HTR-8/SVneo (cell line): ENCODE measurements around the gene ZNF580.

ENCODE experiments used
- DNase-seq: peaks from one replicate; pipeline ENCODE4 v3.0.0; 2011; ENCODE audit warnings: low spot score, mixed read lengths; ENCODE audit not compliant: insufficient read length
- FAIRE-seq: peaks from 2 replicates; lab custom pipeline; 2011; peaks lifted over from hg19 to GRCh38; lab: Jason Lieb, UNC

The ZNF580 gene

GRCh38 chr19:55674841-55675660 is 34.2 kb downstream of the ZNF580 start, which contains the start of gene EPN1:
Gene EPN1 (plus strand): TSS chr19:55675226. CDS start chr19:55678628, 3,402 bp downstream.
- FAIRE-seq (peak; percentile 97), DNase-seq (peak; percentile 97)

GRCh38 chr19:55675661-55676354 is 35.0 kb downstream of the ZNF580 start:
- DNase-seq (no peak), FAIRE-seq (no peak)

GRCh38 chr19:55676383-55676782 is 35.6 kb downstream of the ZNF580 start:
- no peak for FAIRE-seq

DNA sequence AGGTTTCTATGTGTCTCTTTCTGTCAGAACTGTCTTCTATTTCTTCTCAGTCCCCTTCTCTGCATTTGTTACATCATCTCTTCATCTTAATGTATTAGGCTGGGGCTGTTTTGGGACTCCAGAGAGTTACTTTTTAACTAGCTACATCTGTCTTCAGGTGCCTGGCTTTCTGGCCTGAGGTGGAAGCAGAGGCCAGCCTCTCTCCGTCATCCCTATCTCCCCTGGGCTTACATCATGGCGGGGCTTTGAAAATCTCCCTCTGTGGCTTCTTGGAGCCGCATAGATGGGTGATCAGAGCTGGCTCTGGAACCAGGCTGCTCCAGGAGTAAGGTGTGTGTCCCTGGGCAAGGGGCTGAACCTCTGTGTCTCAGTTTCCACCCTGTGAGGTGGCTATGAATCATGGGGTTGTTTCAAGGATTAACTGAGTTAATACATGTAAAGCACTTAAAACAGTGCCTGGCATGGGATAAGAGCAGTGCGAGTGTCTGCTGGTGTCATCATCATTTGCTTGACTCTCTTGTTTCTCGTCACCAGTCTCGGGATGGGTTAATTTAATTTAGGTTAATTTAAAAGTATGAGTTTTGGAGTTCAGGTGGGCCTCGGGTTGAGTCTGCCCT is 36.2 kb downstream of the ZNF580 start:
- no peak for FAIRE-seq
- DNase-seq: no peak

More at GRCh38 chr19:55676383-55676782, 35.6 kb downstream of the ZNF580 start:
- DNase-seq: no peak

DNA sequence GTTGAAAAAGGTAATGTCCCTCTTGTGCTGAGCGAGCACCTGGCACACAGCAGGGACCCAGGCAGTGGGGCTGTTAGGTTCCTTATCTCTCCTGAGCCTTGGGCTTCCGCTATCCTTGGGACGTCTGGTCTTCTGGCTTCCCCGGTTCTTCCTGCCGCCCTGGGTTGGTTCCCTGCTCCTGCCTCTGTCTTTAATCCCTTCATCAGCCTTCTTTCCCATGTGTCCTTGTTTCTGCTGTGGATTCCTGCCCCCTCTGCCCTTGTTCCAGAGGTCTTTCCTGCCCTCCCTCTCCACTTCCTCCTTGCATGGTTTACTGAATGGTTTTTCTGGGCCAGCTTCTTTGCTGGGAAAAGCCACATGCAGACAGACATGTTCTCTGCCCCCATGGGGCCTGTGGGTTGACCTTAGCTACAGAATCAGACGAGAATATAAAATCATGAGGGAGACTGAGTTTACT is 36.8 kb downstream of the ZNF580 start:
- DNase-seq (no peak), FAIRE-seq (no peak)

DNA sequence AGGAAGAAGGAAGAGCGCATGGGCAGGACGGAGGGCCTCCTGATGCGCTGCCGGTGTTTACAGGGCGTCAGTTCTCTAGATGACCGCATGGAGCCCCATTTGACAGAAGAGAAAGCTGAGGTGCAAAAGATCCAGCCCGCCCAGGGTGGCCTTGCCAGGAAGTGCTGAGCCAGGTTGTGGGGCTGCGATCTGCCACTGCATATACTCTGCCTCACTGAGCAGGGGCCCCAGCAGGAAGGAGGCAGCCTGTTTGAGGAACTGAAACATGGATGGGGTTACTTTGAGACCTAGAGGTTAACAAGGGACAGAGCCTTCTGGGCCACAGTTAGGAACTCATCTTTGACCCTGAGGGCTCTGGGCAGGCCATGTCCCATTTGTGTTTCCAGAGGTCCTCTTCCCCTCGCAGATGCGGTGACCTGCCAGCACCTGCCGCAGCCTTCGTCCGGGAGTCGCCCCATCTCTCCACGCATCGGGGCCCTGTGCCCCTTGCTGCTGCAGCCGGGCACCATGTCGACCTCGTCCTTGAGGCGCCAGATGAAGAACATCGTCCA is 37.4 kb downstream of the ZNF580 start:
- FAIRE-seq: no peak
- DNase-seq: no peak

- no peak for DNase-seq
- FAIRE-seq: no peak
Observed at GRCh38 chr19:55679343-55680257, 38.8 kb downstream of the ZNF580 start.

DNA sequence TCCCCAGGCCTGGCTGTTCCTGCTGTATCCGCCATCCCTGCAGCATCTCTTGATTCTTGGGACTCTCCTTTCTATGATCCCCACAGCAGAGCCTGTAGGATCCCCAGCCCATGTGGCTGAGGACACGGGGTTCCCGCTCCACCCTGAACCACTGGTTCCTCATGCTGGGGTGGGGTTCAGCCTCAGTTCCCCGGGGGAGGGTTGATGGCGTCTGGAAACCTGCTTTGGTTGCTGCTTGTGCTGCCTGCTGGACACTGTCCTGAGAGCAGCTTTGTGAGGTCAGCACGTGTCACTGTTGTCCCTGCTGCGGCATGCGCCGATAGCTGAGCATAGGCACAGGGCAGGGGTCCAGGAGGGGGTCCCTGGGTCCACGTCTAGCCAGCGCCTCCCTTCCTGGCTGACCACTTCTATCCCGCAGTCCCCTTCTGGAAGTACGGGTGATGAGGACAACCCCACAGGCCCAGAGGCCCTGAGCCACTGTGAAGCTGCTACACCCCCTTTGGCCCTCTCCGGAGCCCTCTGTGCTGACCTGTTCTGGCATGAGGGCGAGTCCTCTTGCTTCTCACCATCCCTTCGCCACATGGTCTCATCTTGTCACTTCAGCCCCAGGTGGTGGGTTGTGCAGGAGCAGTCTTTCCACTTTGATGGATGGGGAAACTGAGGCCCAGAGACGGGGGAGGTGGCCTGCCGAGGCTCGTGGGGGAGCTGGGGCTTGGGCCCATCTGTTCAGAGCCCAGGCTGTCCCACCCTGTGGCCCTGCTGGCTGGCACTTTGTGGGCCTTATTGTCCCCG is 39.7 kb downstream of the ZNF580 start:
- DNase-seq (no peak), FAIRE-seq (no peak)

DNA sequence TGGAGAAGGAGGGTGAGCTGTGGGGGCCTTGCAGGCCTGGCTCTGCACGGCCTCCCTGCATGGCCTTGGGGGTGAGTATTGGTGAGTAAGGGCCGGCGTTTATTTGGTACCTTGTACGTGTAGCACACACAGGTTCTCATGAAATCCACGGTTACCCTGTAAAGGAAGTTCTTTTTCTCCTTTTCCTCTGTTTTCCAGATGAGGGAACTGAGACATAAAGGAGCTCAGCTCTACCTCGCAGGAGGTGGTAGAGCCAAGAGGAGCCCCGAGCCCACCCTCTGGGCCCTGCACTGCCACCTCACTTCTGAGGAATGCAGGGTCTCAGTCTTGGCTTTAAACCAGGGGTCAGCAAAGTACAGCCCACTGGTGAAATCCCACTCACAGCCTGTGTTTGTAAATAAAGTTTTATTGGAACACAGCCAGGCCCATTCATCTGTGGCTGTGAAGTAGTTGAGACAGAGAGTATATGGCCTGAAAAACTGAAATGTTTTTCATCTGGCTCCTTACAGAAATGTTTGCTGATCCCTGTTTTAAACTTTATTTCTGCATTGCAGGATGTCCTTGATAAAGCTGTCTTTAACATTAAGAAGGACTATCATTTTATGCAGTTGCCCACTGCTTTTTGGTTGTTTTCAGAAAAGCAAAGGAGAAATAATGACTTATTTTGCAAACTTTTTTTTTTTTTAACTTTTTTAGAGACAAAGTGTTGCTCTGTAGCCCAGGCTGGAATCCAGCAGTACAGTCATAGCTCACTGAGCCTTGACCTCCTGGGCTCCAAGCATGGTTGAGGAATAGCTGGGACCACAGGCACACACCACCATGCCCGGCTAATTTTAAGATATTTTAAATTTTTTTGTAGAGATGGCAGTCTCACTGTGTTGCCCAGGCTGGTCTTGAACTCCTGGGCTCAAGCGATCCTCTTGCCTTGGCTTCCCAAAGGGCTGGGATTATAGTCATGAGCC is 40.6 kb downstream of the ZNF580 start:
- FAIRE-seq (no peak), DNase-seq (no peak)

- DNase-seq (no peak), FAIRE-seq (no peak)
Observed at GRCh38 chr19:55683449-55684261, 42.9 kb downstream of the ZNF580 start.

DNA sequence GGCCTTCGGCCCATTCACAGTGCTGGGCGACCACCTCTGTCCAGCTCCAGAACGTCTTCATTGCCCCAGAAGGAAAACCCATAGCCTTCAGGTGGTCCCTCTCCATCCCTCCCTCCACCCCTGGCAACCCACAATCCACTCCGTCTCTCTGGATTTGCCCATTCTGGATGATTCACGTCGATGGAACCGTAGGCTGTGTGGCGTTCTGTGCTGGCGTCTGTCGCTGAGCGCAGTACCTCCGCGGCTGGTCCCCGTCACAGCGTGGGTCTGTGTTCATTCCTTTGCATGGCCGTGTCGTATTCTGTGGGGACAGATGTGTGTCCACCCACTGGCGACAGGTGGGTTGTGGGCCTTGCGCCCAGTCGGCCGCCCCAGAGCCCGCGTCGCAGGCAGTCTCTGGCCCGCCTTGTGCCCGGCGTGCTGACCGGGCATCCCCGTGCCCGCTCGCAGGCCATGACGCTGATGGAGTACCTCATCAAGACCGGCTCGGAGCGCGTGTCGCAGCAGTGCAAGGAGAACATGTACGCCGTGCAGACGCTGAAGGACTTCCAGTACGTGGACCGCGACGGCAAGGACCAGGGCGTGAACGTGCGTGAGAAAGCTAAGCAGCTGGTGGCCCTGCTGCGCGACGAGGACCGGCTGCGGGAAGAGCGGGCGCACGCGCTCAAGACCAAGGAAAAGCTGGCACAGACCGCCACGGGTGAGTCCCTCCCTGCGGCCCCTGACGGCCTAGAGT is 44.3 kb downstream of the ZNF580 start:
- DNase-seq: no peak
- FAIRE-seq: no peak

GRCh38 chr19:55685776-55686175 is 45.0 kb downstream of the ZNF580 start:
- FAIRE-seq: no peak

DNA sequence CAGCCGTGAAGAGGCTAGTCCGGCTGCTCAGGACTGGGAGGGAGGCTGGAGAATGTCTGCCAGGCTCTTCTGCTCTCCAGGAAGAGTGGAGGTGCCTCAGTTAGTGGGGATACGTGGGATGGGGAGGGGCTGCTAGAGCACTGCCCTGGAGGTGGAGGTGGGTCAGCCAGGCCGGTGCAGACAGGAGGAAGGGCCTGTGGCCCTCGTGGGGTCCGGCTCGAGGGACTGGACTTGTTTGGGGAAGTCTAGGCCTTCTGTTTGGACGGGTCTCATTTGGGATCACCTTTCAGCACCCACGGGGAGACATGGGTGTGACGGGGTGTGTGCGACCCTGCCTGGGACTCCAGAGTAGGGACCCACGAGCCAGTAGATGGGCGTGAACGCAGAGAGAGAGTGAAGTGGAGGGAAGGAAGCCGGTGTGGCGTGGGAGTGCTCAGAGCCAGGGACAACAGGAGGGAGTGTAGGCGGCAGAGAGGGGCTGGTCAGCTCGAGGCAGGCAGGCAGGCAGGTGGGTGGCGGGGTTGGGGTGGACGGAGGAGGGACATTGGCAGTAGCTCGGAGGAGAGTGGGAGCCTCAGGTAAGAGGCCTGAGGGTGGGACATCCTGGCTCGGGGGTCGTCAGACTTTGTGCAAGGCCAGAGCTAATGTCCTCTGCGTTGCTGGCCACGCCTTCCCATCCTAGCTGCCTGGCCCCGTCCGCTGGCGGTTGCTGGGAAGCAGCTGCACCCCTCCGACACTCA is 45.7 kb downstream of the ZNF580 start:
- no peak for FAIRE-seq
- DNase-seq: no peak

More at GRCh38 chr19:55685776-55686175, 45.0 kb downstream of the ZNF580 start:
- DNase-seq: no peak

DNA sequence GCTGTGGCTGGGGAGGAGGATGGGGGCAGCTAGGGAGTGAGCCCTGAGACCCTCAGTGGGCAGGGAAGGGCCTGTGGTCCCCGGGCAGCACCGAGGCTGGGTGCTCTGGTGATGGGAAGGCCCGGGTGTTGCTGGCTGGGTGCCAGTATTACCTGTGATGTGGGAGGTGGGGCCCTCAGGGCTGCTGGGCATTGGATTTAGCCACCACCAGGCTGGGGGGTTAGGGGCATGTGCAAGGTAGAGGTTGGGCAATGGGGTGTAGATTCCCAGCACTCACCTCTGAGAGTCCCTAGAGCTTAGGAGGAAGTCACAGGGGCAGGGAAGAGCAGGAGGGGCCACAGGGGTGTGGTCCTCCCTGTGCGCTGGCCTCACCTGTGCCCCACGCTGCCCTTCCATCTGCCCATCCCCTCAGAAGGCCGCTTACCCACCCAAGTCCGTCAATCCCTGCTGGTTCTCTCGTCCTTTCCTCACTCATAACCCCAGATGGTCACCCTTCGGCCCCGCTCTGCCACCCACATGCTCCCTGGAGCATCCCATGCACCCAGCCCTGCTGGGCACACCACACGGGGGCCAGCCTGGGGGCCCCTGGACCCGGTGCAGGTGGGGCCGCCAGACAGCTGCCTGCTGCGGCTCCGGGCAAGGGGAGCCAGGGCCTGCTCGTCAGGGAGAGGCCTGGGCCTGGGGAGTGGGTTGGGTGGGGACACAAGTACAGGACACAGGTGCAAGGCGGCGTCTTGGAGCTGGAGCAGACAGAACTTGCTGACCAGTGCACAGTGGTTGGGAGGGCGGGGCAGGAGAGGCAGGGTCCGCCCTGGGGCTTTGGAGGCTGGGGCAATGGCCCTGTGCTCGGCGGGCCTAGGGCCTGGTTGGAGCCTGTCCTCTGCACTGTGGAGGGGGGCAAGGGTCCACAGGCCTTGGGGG is 46.7 kb downstream of the ZNF580 start:
- FAIRE-seq (no peak), DNase-seq (no peak)
